BJ (cell line): Measurements from ENCODE around the gene WNT5B. TPM values are rescaled to one million over a fixed set of nuclear protein-coding genes. Genes with fewer than 3 reads are reported as not detected.

Experiments used
- CTCF ChIA-PET: fragments of 350-600 bp; formaldehyde crosslinking; extraction: SDS; loops from one replicate; lab custom pipeline; 2021; ENCODE audit warnings: antibody characterized with exemption, inconsistent platforms; lab: Yijun Ruan, JAX
- POLR2A ChIA-PET: fragments of 300-600 bp; sonication (Branson Sonifier 250); formaldehyde crosslinking; extraction: SDS; loops from one replicate; lab custom pipeline; 2021; ENCODE audit warnings: antibody characterized with exemption; lab: Charles Lee
- DNase-seq: peaks from one replicate; pipeline ENCODE4 v3.0.0-alpha.2; 2011; ENCODE audit warnings: low read depth
- H3K27me3 ChIP-seq: 2 replicates; pipeline ENCODE4 v1.6.0; 2011; ENCODE audit warnings: low read length; ENCODE audit not compliant: control insufficient read depth, insufficient read depth
- H3K36me3 ChIP-seq: 2 replicates; pipeline ENCODE4 v1.5.1; 2011; ENCODE audit warnings: low read length; ENCODE audit not compliant: control insufficient read depth, insufficient read depth
- H3K4me3 ChIP-seq: 2 replicates; pipeline ENCODE4 v1.5.1; 2011; ENCODE audit warnings: low read depth, mild to moderate bottlenecking, control low read depth, low read length
- CTCF ChIP-seq: IDR thresholded peaks from 2 replicates; pipeline ENCODE4 v1.5.1; 2011; ENCODE audit warnings: low read depth, mild to moderate bottlenecking, control low read depth, inconsistent platforms, low read length, moderate library complexity; ENCODE audit not compliant: insufficient read depth
- polyA plus RNA-seq: library from polyadenylated mRNA; depleted of rRNA; stranded (reverse); fragments of >200 nt; gene quantifications from 2 replicates; pipeline ENCODE4 v1.2.3, GENCODE V29; 2011

WNT5B gene
- polyA plus RNA-seq, 1 experiment = 57.3 TPM

- CTCF ChIA-PET = interaction anchor here (0.6 to 6.1 kb wide), 7 partner anchors 11 to 405 kb away, joined by 3 to 63 read pairs (median 3); no protein-coding TSS in a partner anchor
- Histone ChIP-seq H3K27me3 (no peaks in the 10 kb centered on the region), H3K4me3 (no peak overlapping the region), H3K36me3 (peaks cover 6% of the 10 kb centered on the region)
- no peak for TF ChIP-seq CTCF
- no peak for DNase-seq
- POLR2A ChIA-PET = no interaction called here
Observed at GRCh38 chr12:1632702-1633101, 3.7 kb downstream of the WNT5B start.

GRCh38 chr12:1633459-1633858, 4.4 kb downstream of the WNT5B start:
- H3K4me3 ChIP-seq = no peak overlapping the region
- POLR2A ChIA-PET = no interaction called here
- TF ChIP-seq CTCF = no peak
- no peaks in the 10 kb centered on the region for H3K27me3 ChIP-seq
- CTCF ChIA-PET = interaction anchor here (0.6 to 6.1 kb wide), 12 partner anchors 8 to 540 kb away, joined by 3 to 63 read pairs (median 6); no protein-coding TSS in a partner anchor
- DNase-seq = no peak
- H3K36me3 ChIP-seq = peaks cover 6% of the 10 kb centered on the region

DNA sequence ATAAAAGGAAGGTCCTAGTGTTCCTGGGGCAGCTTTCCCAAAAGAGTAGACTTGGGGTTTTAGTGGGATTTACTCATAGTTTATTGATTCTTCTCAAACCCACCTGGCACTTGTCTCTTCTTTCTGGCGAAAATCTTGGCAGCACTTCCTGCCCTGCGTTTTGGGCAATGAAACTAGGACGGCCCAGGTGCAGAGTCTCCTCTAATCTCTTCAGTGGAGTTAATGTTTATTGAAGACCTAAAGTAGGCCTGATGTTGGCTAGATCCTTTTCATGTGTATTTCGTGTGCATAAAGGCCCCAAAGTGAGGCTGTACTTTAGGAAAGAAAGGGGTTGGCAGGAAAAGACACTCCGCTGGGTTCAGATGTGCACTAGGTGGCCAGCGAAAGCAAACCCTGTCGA, 5.1 kb downstream of the WNT5B start:
- ChIA-PET CTCF (interaction anchor here (0.6 to 6.1 kb wide), 28 partner anchors 8 to 1179 kb away, joined by 3 to 63 read pairs (median 6); partner anchors contain the start of gene FBXL14), POLR2A (no interaction called here)
- Histone ChIP-seq H3K36me3 (peaks cover 6% of the 10 kb centered on the region), H3K4me3 (no peak overlapping the region), H3K27me3 (no peaks in the 10 kb centered on the region)
- no peak for DNase-seq
- no peak for TF ChIP-seq CTCF

DNA sequence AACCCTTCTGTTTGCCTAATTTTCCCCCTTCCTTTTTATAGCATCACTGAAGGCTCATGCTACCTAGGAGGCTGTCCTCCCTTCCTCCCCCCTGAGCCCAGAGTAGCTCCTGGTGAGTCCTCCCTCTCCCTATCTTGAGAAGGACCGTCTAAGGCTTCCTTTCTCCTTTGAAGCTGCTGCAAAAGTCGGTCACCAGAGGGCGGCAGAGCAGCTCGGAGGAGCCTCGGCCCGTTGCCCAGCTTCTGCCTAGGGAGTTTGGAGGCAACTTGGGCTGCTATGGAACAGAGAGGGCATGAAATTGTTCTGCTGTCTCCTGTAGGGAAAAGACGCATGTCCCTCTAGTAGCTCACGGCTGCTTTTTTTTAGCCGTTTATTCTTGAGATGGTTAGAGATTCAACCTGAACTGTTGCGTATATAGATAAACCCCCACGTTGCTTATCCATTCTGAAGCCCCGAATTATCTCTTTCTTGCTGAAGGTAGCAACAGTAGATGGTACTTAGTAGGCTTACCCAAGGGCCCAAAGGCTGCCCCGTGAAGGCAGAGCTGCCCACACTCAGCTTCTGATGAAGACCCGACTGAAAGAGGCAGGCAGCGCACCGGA, 5.7 kb downstream of the WNT5B start:
- ChIA-PET POLR2A (interaction anchor here (0.6 kb wide), 1 partner anchor 29 kb away, joined by 3 read pairs; no protein-coding TSS in a partner anchor), CTCF (interaction anchor here (0.6 to 6.1 kb wide), 30 partner anchors 8 to 1178 kb away, joined by 3 to 63 read pairs (median 5); partner anchors contain the start of gene FBXL14)
- peaks cover 7% of the 10 kb centered on the region for H3K36me3 ChIP-seq
- H3K4me3 ChIP-seq = no peak overlapping the region
- DNase-seq = no peak
- peak; percentile 95 for TF ChIP-seq CTCF
- H3K27me3 ChIP-seq = no peaks in the 10 kb centered on the region

GRCh38 chr12:1635301-1636095, 6.5 kb downstream of the WNT5B start:
- H3K36me3 ChIP-seq = peaks cover 8% of the 10 kb centered on the region
- POLR2A ChIA-PET = no interaction called here
- no peak overlapping the region for H3K4me3 ChIP-seq
- DNase-seq = no peak
- CTCF ChIA-PET = interaction anchor here (0.9 to 6.1 kb wide), 22 partner anchors 9 to 517 kb away, joined by 3 to 63 read pairs (median 6); partner anchors contain the start of gene FBXL14
- TF ChIP-seq CTCF = no peak
- no peaks in the 10 kb centered on the region for H3K27me3 ChIP-seq
